HepG2 (cell line): ENCODE results near the gene AKAP10. TPM values are rescaled to one million over a fixed set of nuclear protein-coding genes. Genes with fewer than 3 reads are reported as not detected.
A peak's percentile ranks its signal among the peaks of the same experiment; 100 is the strongest.

Experiments
- ATAC-seq: fragments of 200-7000 bp; cut with Tn5 transposase; 3 replicates; pipeline ENCODE4 v1.9.1; 2020; ENCODE audit warnings: mild to moderate bottlenecking, moderate library complexity
- BruUV-seq: library from RNA; stranded (reverse); fragments of 400-500 nt; replicated peaks from 2 replicates; lab custom pipeline; 2021; lab: Mats Ljungman, UMichigan
- CTCF ChIA-PET: fragments of 300-600 bp; formaldehyde crosslinking; extraction: SDS; loops from one replicate; lab custom pipeline; 2021; ENCODE audit warnings: low total read pairs, inconsistent platforms, low intra/inter-chr PET ratio; lab: Yijun Ruan, JAX
- POLR2A ChIA-PET: fragments of 350-600 bp; sonication (Branson Sonifier 250); formaldehyde crosslinking; loops from one replicate; lab custom pipeline; 2020; ENCODE audit warnings: antibody characterized with exemption, inconsistent platforms; lab: Yijun Ruan, JAX
- DNase-seq: peaks from one replicate; pipeline ENCODE4 v3.0.0-alpha.2; 2015; ENCODE audit warnings: low spot score
- FAIRE-seq: peaks from 3 replicates; lab custom pipeline; 2011; peaks lifted over from hg19 to GRCh38; lab: Jason Lieb, UNC
- H2AFZ ChIP-seq: one replicate; pipeline ENCODE4 v1.6.1; 2011; ENCODE audit warnings: low read length, inconsistent platforms
- H3K27ac ChIP-seq: fragments of 300-600 bp; 3 replicates; pipeline ENCODE4 v1.8.0; 2011; ENCODE audit warnings: mixed run types, mild to moderate bottlenecking, mixed read lengths, low read length, inconsistent platforms; ENCODE audit not compliant: insufficient read depth; ENCODE audit errors: extremely low read length
- H3K27me3 ChIP-seq, 2 experiments: fragments of 200-600 bp in 1 of 2; 2 replicates in 1 of 2; 3 replicates in 1 of 2; pipeline versions ENCODE4 v1.6.0 to v1.8.0; 2011; ENCODE audit warnings: low read length in 2 of 2, mild to moderate bottlenecking in 2 of 2, moderate library complexity in 2 of 2, inconsistent platforms in 1 of 2; ENCODE audit not compliant: insufficient read depth in 2 of 2, control insufficient read depth in 1 of 2
- H3K36me3 ChIP-seq, 2 experiments: fragments of 200-600 bp in 1 of 2; replicated peaks in 1 of 2; 2 replicates in 1 of 2; 3 replicates in 1 of 2; pipeline versions ENCODE4 v1.5.1 to v1.8.0; 2011; ENCODE audit warnings: low read length in 2 of 2, inconsistent platforms in 1 of 2; ENCODE audit not compliant: insufficient read depth in 2 of 2, control insufficient read depth in 1 of 2
- H3K4me1 ChIP-seq: 2 replicates; pipeline ENCODE4 v1.5.1; 2012; ENCODE audit warnings: low read length, inconsistent platforms; ENCODE audit not compliant: insufficient read depth
- H3K4me2 ChIP-seq: 2 replicates; pipeline ENCODE4 v1.6.0; 2011; ENCODE audit warnings: low read depth, low read length, inconsistent platforms
- H3K4me3 ChIP-seq, 3 experiments: fragments of 200-600 bp in 1 of 3; sonication (generic), shearing (Covaris generic) in 1 of 3; replicated peaks in 1 of 3; 2 replicates each; pipeline ENCODE4 v1.5.1; 2011 to 2016; ENCODE audit warnings: low read length in 3 of 3, inconsistent platforms in 2 of 3, low read depth in 2 of 3, mild to moderate bottlenecking in 2 of 3, control low read depth in 1 of 3, mixed read lengths in 1 of 3; ENCODE audit not compliant: insufficient read depth in 1 of 3
- H3K79me2 ChIP-seq: one replicate; pipeline ENCODE4 v1.6.1; 2011; ENCODE audit warnings: low read length, inconsistent platforms; ENCODE audit not compliant: insufficient read depth
- H3K9ac ChIP-seq: 2 replicates; pipeline ENCODE4 v1.6.0; 2011; ENCODE audit warnings: mild to moderate bottlenecking, low read depth, low read length, inconsistent platforms; ENCODE audit not compliant: insufficient read depth
- H3K9me3 ChIP-seq: 2 replicates; pipeline ENCODE4 v1.5.1; 2012; ENCODE audit warnings: mild to moderate bottlenecking, low read length
- H4K20me1 ChIP-seq: 2 replicates; pipeline ENCODE4 v1.6.0; 2011; ENCODE audit warnings: inconsistent platforms, mild to moderate bottlenecking, low read length, moderate library complexity; ENCODE audit not compliant: insufficient read depth
- CEBPG ChIP-seq: IDR thresholded peaks from 2 replicates; pipeline ENCODE4 v1.6.1; 2016
- MEIS2 ChIP-seq: sonication (generic); formaldehyde crosslinking; IDR thresholded peaks from 2 replicates; pipeline ENCODE4 v1.9.0; 2021; ENCODE audit warnings: mild to moderate bottlenecking, missing genetic modification reagents
- POLR2G ChIP-seq: fragments of 200-400 bp; formaldehyde crosslinking; IDR thresholded peaks from 2 replicates; pipeline ENCODE4 v1.6.1; 2018; ENCODE audit warnings: mild to moderate bottlenecking, low read depth, low read length, moderate library complexity
- TEAD3 ChIP-seq: optimal IDR thresholded peaks from 2 replicates; pipeline ENCODE3; 2016; ENCODE audit warnings: borderline replicate concordance
- ZBTB42 ChIP-seq: sonication (generic); formaldehyde crosslinking; IDR thresholded peaks from 2 replicates; pipeline ENCODE4 v1.5.0; 2020; ENCODE audit warnings: mild to moderate bottlenecking, missing genetic modification reagents
- ZNF605 ChIP-seq: sonication (generic); formaldehyde crosslinking; IDR thresholded peaks from 2 replicates; pipeline ENCODE4 v1.8.0; 2022; ENCODE audit warnings: mild to moderate bottlenecking, missing genetic modification reagents
- WGBS: methylation state at CpG from one replicate; pipeline ENCODE4 v1.1.6; 2017; ENCODE audit warnings: low lambda C conversion rate; 5-methylcytosine and 5-hydroxymethylcytosine counted together
- in situ Hi-C: cut with HindIII; loops from 2 replicates; pipeline ENCODE4 v1.10.0; 2017; ENCODE audit warnings: low pct_unique_long_range_greater_than_20kb; ENCODE audit not compliant: extremely low pct_ligation_motif_present
- intact Hi-C: fragments of 100-400 bp; cut with micrococcal nuclease; formaldehyde crosslinking; loops from one replicate; pipeline ENCODE4 v1.10.0; 2022; ENCODE audit not compliant: unreplicated experiment
- polyA plus RNA-seq, 8 experiments: library from polyadenylated mRNA; depleted of rRNA in 3 of 8; stranded (reverse) in 7 of 8; unstranded in 1 of 8; fragments of >200 nt; fragmentation: Illumina TruSeq in 4 of 8; extraction: Trizol in 4 of 8; gene quantifications; 2 replicates each; pipeline versions ENCODE4 v1.2.1 to v1.2.3, GENCODE V29; 2011 to 2016; ENCODE audit warnings: low read depth in 4 of 8, missing spikeins in 1 of 8, mixed read lengths in 1 of 8; ENCODE audit not compliant: insufficient read depth in 1 of 8
- total RNA-seq, 5 experiments: library from RNA; depleted of rRNA; stranded (reverse); fragments of >200 nt; fragmentation: Illumina TruSeq; extraction: Trizol; gene quantifications; 2 replicates each; pipeline ENCODE4 v1.2.3, GENCODE V29; 2016; ENCODE audit warnings: low read depth in 1 of 5
- TF ChIP-seq, protein P1 (sequence below): IDR thresholded peaks from 2 replicates; pipeline ENCODE4 v1.6.1; 2012; ENCODE audit warnings: inconsistent platforms
- TF ChIP-seq, protein P2 (sequence below): IDR thresholded peaks from 2 replicates; pipeline ENCODE4 v1.6.1; 2016; ENCODE audit warnings: low read depth
- TF ChIP-seq, protein P3 (sequence below): fragments of 450-650 bp; IDR thresholded peaks from 2 replicates; pipeline ENCODE4 v1.6.1; 2017; ENCODE audit warnings: mild to moderate bottlenecking
- TF ChIP-seq, protein P4 (sequence below): fragments of 450-650 bp; IDR thresholded peaks from 2 replicates; pipeline ENCODE4 v1.6.1; 2017

AKAP10 gene
- total and polyA plus RNA-seq, 2 of the 13 experiments (the other 11 are each of a cell fraction or from before 2014, with no cell fraction given): 17.6 to 21.7 TPM

DNA sequence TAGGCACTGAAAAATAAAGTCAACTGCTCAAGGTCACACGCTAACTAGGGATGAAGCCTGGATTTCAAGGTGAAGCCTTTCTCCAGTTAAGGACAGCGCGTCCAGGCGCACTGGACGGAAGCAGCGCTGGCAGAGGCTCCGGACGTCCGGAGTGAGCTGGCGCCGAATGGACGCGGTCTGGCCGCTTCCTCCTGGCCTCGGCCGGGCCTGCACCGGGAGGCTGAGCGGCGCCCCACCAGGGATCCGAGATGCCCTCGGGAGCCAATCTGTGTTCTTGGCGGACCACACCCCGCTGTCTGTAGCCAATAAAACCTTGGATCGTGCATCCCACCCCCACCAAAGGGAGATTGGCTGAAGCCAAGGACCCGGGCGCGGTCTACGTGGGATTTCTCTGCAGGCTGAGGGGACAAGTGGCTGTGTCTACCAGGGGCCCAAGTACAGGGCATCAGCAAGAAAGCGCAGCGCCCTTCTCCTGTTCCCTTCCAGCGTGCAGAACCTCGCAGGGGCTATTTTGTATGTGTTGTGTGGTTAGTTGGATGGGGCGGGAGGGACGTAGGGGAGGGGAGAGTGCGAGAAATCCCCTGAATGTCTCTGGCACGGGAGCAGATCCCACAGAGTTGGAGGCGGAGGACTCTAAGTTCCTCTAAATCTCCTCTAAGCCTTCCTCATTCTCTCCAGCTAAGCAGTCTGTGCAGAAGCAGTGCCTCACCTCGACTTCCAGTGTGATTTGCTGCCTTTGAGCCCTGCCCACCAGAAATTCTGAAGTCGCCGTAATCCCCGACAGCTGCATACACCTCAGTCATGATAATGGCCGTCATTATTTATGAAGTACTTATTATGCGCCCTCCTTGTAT is 2.5 kb upstream of the AKAP10 start:
- POLR2A ChIA-PET: no interaction called here
- H3K36me3 ChIP-seq: no peaks in the 10 kb centered on the region; a peak in 2 of 5 replicates
- TF ChIP-seq, protein P1, sequence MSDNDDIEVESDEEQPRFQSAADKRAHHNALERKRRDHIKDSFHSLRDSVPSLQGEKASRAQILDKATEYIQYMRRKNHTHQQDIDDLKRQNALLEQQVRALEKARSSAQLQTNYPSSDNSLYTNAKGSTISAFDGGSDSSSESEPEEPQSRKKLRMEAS: no peak
- TF ChIP-seq MEIS2 (CRISPR knock-in tag) (no peak), ZNF605 (CRISPR knock-in tag) (no peak), ZBTB42 (CRISPR knock-in tag) (no peak), CEBPG (no peak), POLR2G (no peak), TEAD3 (CRISPR knock-in tag) (no peak)
- TF ChIP-seq, protein P2, sequence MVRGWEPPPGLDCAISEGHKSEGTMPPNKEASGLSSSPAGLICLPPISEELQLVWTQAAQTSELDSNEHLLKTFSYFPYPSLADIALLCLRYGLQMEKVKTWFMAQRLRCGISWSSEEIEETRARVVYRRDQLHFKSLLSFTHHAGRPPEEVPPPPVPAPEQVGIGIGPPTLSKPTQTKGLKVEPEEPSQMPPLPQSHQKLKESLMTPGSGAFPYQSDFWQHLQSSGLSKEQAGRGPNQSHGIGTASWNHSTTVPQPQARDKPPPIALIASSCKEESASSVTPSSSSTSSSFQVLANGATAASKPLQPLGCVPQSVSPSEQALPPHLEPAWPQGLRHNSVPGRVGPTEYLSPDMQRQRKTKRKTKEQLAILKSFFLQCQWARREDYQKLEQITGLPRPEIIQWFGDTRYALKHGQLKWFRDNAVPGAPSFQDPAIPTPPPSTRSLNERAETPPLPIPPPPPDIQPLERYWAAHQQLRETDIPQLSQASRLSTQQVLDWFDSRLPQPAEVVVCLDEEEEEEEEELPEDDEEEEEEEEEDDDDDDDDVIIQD (CRISPR knock-in tag): no peak
- TF ChIP-seq, protein P3, sequence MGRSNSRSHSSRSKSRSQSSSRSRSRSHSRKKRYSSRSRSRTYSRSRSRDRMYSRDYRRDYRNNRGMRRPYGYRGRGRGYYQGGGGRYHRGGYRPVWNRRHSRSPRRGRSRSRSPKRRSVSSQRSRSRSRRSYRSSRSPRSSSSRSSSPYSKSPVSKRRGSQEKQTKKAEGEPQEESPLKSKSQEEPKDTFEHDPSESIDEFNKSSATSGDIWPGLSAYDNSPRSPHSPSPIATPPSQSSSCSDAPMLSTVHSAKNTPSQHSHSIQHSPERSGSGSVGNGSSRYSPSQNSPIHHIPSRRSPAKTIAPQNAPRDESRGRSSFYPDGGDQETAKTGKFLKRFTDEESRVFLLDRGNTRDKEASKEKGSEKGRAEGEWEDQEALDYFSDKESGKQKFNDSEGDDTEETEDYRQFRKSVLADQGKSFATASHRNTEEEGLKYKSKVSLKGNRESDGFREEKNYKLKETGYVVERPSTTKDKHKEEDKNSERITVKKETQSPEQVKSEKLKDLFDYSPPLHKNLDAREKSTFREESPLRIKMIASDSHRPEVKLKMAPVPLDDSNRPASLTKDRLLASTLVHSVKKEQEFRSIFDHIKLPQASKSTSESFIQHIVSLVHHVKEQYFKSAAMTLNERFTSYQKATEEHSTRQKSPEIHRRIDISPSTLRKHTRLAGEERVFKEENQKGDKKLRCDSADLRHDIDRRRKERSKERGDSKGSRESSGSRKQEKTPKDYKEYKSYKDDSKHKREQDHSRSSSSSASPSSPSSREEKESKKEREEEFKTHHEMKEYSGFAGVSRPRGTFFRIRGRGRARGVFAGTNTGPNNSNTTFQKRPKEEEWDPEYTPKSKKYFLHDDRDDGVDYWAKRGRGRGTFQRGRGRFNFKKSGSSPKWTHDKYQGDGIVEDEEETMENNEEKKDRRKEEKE: no peak
- TF ChIP-seq, protein P4, sequence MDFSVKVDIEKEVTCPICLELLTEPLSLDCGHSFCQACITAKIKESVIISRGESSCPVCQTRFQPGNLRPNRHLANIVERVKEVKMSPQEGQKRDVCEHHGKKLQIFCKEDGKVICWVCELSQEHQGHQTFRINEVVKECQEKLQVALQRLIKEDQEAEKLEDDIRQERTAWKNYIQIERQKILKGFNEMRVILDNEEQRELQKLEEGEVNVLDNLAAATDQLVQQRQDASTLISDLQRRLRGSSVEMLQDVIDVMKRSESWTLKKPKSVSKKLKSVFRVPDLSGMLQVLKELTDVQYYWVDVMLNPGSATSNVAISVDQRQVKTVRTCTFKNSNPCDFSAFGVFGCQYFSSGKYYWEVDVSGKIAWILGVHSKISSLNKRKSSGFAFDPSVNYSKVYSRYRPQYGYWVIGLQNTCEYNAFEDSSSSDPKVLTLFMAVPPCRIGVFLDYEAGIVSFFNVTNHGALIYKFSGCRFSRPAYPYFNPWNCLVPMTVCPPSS: no peak
- TF ChIP-seq, all 625 proteins: peak for 0
- intact Hi-C loops: no loop called here
- Histone ChIP-seq H4K20me1 (no peaks in the 10 kb centered on the region; the same call in 1 of the 2 replicates), H3K4me2 (no peak overlapping the region), H3K9ac (no peak overlapping the region), H3K27me3 (no peaks in the 10 kb centered on the region; a peak in 1 of 5 replicates), H3K27ac (no peak overlapping the region), H3K9me3 (no peaks in the 10 kb centered on the region), H3K4me3 (no peak overlapping the region), H3K79me2 (peaks cover 21% of the 10 kb centered on the region), H3K4me1 (peaks cover 25% of the 10 kb centered on the region), H2AFZ (peak overlapping the region; percentile 36)
- no peak for ATAC-seq
- in situ Hi-C loops: loop anchor here (25.0 kb wide), 1 partner anchor 332 kb away; no protein-coding TSS in a partner anchor
- BruUV-seq: no TSS peak
- no peak for DNase-seq
- WGBS: 87% methylated on average over 32 of the region's 43 CpGs
- CTCF ChIA-PET: no interaction called here
- no peak for FAIRE-seq
